Central memory CD4-positive, alpha-beta T cell (primary cell): ENCODE results near the gene MYLK.
"Not testable (repeated sequence)": the region's sequence is repeated elsewhere in the genome, so short reads cannot be mapped to it uniquely, and the experiment has no call there.

Source experiments
- DNase-seq: peaks from one replicate; pipeline ENCODE4 v3.0.0; 2022

Gene MYLK

DNA sequence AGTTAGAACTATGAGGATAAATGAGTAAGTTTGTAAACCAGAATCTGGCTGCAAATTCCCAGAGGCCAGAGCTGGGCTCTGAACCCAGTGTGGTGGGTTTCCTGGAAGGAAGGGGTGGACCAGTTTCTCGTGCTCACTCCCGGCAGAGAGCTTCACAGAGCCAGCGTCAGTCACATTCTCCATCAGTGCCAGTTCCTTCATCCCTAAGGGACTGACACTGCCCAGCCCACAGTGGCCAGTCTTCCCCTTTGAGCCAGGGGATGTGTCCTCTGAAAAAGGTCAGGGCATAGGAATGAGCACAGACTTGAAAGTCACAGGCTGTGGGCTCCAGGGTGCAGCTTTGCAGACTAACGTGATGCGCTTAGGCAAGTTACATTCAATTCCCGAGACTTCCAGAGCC is 163.5 kb downstream of the MYLK start:
- no peak for DNase-seq

DNA sequence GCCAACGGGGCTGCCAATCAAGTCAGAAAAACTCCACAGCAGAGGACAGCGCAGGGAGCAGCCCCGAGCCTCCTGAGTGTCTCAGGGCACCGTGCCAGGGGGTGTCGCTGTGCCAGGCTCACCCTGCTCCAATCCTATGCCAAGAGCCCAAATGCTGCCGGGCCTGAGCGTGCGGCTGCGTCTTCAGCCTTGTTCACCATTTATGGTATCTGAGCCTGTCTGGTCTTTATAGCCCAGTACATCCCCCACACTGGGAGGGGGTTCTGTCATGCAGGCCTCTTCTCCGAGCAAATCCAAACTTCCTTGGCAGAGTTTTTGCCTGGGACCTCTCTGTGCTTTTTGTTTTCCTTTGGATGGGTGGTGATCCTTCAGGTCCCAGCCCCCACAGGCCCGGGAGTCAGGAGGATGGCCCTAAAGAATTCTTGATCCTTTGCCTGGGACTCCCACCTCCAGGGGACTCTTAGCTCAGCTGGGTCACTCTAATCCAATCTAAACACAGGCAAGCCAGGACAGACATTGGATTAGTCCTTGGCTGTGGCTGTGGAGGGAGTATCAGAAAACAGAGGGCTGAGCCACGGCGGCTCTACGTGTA is 164.2 kb downstream of the MYLK start:
- no peak for DNase-seq

DNA sequence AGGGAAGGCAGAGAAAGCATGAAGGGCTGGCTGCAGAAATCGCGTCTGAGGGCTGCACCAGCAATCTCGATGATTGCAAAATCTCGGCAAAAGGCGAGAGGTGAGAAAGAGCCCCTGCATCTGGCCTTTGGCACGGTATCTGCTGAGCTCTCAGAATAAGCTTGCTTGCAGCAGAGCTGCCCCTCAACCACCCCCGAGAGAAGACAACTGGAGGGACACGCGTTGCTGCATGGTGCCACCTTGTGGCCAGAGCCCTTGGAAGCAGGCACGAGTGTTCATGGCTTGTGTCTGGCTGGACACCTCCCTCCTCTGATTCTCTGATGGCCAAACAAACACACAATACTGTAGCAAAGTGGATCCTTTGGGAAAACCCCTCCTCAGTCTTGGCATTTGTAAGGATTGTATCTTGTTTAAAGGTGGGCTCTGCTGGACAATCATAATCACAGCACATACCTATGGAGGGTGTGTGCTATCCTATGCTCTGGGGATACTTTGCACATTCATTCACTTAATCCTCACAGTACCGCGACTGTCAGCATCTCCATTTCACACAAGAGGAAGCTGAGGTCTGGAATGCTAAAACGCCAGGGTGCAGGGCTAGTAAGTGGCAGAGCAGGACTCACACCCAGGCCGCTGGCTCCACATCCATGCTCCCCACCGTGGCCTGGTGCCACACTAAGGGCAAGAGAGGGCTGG is 164.9 kb downstream of the MYLK start:
- DNase-seq: not testable (repeated sequence)

DNA sequence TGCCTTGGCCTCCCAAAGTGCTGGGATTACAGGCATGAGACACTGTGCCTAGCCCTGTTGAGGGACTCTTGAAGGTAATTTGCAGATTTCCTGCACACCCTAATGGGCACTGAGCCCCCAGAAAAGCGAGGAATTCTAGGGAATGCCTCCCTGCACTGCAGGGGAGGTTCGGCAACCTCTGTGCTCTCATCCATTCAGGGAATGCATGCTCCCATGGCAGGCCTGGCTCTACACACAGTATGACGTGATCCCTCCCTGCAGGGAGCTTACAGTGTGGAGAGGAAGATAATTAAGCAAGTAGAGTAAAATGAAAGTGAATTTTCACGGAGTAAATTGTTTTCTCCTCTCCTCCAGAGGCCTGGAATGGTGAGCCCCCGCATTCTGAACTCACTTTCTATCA is 166.0 kb downstream of the MYLK start:
- no peak for DNase-seq

DNA sequence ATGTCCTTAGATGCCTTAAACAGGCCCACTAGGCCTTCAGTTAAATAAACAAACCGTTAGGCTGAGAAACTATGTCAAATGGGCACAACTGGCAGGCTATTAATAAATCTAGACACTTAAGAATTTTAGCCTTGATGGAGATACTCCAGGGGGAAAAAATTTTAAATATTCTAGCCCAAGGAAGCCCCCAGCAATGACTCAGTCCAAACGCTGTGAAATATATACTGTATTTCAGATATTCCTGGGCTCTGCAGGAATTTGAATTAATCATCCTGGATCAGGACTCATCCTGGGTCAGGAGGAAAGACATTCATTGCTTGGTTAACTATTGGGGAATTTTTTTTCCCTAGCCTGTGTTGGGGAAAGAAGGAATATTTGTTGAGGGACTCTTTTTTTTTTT is 166.7 kb downstream of the MYLK start:
- not testable (repeated sequence) for DNase-seq

DNA sequence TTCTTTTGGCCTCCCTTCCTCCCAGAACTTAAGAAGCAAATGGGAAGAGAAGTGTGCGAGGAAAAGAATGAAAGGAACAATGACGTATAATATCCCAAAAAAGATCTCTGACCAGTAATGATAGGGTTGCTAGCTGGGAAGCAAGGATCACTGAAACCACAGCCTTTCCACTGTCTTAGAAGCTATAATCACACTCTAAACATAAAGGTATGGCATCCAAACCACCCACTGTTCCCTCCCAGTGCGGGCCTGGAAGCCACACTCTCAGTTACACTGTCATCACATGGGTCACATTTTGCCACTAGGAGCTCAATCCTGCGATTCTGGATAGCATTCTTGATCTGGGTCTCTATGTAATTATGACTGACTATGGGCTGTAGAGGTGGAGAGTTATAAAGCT is 167.7 kb downstream of the MYLK start:
- DNase-seq: no peak

DNA sequence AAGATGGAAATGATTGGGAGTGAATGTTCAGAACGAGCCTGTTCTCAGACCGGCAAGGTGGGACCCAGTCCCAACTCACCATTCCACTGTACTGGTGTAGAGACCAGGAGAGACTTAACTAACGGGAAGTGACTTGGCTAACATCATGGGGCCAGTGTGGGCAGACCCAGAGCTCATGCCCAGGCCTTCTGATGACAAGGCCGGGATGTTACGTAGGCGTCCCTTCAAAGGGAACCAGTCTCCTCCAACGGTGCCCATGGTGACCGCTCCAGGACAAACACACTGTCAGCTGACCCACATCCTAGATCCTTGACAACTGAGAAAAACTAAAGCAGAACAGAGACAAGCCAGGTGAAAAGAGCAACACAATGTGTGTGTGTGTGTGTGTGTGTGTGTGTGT is 170.9 kb downstream of the MYLK start:
- no peak for DNase-seq

DNA sequence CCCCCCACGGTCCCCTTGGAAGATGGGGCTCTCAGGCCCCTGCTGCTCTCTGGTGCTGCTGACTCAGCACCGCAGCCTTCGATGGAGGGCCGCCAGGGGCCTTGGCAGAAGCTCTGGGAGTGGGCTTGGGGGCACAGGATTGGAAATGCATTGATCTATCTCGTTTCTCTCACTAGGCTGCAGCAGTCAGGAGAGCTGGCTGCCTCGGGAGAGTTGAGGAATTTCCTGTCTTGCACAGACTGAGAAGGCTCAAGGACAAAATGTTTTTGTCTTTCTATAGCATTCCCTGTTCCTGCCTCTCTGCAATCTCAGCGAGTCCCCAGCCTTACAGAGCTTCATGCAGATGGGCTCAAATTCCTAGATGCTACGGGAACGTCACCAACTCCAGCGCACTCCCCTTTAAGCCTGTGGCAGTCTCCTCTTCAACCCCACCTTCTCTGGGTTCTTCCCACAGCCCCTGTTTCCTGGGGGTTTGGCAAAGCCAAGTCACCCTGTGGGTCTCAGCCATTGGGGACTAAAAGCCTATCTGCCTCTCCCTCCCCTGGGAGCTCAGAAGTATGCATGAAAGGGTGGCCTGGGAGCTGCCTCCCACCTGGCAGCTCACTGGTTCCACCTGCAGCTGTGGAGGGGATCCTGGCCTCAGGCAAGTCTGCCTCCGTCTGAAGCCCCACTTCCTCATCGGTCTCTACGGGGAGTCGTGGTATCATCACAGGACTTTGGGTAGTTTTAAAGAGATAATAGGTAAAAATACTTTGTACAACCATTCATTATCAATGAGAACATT is 171.9 kb downstream of the MYLK start:
- no peak for DNase-seq

DNA sequence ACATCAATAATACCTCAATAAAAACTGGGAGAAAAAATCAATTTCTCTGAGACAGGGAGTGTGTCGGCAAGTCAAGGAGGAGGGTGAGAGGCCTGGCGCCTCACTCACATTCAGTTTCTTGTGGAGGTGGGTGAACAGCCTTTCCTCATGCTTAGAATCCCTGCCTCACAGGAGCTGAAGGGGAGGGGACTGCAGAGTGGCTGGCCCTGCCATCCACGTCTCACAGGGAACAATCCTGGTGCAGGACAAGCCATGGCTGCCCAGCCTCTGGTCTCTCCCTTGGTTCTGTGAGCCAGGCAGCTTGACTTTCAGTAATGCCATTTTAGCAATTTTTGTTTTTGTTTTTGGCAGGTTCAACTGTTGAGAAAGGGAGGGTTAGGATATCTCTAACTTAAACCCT is 172.8 kb downstream of the MYLK start:
- no peak for DNase-seq

DNA sequence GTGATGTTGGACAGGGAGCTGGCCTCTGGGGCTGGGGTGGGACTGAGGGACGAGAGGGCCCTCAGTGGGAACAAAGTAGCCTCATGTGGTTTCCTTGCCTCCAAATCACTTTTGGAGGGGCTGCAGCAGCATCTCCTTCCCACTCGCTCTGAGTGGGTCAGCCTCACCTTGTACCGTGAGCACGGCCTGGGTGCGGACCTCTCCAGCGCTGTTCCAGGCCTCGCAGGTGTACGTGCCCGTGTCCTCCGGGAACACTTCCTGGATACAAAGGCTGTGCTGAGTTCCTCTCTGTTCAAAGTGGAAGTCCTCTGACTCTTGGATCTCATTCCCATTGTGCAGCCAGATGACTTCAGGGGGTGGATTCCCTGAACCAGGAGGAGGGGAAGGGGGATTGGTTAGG is 175.6 kb downstream of the MYLK start:
- no peak for DNase-seq

DNA sequence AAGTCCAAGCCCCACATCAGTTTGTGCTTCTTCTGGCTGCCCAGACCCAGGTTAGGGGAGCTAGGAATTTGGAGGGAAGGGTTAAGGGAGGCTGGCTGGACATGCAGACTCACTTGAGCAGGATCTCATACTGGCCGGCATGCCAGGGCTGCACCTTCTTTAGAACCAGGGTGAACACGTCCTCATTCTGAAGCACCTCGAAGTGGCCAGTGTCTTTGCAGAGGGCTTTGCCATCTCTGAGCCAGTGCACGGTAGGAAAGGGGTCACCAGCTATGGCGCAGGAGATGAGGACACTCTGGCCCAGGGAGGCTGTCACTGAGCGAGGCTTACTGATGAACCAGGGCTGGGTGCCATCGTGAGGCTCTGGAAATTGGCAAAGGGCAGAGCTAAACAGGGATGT is 176.5 kb downstream of the MYLK start:
- DNase-seq: not testable (repeated sequence)

DNA sequence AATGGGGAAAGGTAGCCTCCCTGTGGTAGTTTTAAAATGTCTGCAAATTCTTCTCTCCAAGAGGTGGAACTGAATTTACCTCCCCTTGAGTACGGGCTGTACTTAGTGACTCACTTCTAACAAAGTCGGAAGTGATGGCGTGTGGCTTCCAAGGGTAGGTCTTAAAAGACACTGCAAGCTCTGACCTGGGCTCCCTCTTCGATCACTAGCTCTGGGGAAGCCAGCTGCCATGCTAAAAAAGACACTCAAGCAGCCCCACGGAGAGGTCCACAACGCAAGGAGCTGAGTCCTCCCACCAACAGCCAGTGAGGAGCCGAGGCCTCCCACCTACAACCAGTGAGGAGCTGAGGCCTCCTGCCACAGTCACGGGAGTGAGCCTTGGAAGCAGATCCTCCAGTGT is 177.3 kb downstream of the MYLK start:
- DNase-seq: no peak

DNA sequence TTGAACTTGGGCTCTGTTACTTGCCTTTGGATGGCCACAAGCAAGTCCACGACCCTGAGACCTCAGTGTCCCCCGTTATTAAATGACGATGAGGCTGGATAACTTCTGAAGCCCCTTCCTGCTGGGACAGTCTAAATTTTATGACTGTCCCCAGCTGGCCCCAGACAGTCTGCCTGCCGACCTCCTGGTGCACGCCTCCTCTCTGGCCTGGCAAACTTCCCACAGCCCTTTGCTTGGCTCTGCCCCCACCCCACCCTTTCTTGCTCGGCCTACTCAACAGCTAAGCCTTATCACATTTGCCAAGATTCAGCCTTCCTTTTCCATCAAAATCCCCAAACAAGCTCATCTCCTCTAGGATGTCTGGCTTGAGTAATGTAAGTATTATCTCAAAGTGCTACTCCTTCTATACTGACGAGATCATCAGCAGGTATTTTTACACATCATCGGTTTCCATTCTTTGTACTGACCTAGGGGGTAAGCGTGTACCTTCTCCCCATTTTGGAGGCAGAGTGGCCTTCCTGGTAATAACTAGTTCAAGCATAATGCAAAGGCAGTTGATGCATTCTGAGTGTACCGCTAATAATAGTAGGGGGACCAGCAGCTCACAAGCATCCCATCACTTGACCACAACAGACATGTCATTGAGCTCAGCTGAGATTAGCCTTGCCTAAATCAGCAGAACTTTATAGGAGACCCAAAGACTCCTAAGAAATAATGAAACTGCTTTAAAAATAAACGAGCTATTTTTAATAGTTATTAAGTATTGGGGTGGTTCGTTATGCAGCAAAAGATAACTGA is 178.4 kb downstream of the MYLK start:
- no peak for DNase-seq

DNA sequence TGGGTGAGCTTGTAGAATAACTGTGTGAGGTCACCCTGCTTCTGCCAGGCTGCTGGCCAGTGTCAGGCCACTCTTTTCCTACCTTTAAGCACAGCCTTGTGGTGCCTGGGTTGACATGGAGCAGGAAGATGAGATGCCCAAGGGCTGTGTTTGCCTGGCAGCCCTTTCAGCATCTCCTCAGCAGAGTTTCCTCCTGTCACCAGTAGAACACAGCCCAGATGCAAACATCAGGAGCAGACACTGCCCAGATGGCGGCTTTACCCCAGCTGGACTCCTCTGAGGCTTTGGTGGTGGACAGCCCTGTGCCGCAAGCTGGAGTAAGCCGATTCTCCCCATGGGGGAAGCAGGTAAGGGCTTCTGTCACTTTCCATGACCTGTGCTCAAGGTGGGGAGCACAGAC is 180.5 kb downstream of the MYLK start:
- DNase-seq: not testable (repeated sequence)

DNA sequence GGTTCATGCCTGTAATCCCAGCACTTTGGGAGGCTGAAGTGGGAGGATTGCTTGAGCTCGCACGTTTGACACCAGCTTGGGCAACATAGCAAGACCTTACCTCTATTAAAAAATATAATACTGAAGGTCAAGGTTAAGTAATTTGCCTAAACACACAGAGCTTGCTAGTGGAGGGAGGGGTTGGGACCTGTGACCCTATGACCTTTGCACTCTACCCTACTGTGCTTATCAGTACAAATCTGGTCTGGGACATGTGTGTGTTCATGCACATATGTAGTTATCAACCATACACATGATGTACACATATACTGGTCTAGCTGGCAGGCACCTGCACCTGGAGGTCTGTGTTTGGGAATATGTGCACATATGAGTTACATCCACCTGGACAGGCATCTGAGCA is 181.4 kb downstream of the MYLK start:
- no peak for DNase-seq

DNA sequence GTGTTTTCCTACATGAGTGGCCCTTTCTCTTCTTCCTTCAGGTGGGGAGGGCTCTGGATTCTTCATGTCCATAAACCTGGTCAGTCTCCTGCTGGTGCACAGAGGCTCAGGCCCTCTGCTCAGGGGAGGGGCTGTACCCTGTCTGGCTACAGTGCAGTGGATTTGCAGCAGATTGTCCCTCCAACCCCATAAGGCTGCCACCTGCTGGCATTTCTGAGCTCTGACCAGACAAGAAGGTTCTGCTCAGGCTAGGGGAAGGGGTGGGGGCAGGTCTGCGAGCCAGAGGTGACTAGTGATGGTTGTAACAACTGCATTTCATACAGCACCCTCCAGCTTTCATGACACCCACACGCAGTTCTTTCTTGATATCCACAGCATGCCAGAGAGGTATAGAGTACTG is 182.1 kb downstream of the MYLK start:
- not testable (repeated sequence) for DNase-seq

DNA sequence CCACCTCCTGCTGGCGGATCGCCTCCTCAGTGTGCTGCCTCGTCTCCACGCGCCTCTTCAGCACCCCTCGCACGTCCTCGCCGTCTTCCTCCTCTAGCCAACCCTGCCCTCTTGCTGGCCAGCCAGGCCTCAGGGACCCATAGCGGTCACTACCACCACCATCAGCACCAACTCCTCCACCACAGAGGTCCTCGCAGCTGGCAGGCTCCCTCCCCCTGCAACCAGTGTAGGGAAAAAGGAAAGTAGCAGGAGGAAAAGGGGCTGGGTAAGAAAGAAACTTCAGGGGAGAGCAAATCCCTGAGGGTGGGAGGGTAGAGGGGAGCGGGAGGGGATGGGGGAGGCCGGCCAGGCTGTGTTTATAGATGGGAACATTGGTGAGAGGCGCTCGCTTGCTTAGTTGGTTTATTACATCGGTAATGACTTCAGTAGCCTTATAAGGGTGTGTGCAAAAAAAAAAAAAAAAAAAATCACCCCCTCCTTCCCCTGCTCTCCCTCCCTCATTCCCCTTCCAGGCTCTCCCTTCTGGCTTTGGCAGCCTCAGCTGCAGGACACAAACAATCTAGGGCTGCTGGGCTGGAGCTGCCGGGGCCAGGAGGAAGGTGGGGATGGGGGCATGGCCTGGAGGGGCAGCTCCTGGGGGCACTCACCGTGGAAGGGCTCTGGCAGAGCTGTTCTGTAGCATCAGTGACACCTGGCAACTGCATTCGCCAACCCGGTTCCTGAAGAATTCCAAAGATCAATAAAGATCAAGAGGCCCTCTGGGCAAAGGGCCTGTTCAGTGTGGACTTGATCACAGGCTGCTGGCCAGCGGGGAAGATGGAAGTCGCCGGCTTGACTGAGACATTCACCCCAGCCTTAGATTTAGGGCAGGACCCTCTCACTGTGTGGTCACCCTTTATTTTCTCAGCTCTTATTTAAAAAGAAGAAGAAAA is 183.1 kb downstream of the MYLK start:
- no peak for DNase-seq

DNA sequence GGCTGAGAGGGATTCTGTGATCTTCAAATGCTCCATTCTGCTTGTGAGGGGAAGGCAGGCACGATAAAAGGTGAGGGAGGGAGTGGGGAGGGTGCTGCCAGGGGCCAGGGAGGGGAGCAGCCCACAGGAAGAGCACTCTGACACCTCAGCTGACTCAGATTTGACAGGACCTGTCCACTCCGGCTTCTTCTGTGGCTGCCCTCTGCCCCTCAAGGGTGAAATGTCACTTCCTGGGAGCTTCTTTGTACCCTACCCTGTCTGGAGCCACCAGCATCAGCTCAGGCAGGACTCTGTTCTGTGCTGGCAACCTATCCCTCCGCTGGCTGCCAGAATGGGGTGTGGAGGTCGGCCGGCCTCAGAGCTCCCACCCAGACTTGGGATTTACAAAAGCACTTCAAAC is 185.3 kb downstream of the MYLK start:
- DNase-seq: no peak

DNA sequence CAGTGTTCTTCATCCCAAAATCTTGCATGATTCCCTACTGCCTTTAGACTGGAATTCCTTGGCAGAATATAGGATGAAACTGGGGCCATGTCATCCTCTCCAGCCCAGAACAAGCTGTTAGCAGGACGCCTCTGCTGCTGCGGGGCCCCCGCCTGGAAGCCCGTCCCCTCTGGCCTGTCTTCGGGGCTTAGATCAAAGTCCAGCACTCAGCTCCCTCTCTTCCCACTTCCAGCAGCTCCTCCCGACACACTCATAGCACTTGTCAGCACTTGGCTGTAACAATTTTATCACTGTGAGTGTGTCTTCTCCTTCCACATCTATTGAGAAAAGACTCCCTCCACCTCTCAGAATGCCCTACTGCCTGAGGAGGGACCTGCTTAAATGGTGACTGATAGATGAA is 187.3 kb downstream of the MYLK start:
- no peak for DNase-seq

DNA sequence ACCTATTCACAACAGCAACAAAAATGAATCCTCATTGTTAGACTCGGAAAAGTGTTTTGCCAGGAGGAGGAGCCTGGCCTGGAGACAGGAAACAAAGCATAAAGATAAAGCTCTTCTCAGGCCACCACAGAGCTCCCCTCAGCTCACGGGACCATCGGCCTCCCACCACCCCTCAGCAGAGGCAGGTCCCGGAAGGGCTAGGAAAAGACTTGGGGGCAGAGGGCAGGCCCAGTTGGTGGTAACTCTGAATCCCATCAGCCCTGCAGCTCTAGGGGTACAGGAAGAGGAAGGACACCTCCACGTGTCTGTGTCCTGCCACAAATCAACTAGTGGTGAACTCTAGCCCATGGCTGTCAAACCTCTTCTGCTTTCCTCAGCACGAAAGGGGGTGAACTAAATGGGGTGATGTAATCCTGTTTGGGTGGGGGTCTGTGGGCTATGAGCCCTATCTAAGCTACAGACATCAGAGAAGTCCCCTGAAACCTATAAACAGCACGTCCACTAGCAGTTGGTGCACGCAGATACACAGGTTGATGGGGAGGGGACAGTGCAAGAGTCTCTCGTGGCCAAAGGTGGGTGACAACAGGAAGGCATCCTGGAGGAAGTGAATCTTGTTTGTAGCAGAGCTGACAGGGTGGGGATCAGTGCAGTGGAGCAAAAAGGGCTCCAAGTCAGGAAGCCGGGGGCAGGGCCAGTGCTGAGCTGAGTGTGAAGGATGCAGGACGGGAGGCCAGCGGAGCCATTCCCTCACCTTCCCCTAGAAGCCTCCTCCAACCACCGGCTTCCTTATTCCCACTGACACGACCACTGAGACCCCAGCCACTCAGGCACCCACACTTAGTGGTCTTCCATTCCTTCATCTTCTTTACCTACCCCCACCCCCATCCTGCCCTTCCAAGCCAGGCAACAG is 188.1 kb downstream of the MYLK start:
- no peak for DNase-seq

DNA sequence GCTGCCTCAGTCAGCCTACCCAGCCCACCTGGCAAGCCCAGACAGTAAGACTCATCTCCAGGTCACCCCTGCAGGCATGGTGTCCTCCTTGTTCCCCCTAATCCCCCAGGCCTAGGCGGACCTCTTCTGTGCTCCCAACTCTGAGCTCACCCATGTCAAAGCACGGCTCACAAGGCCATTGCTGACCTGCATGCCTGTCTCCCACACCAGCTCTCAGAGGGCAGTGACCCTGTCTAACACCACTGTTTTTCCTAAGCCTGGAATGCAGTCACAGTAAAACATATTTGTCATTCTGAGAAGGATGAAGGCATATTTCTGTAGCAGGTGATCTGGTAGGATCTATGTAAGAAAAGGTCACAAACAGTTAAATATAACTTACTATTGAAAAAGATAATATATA is 189.0 kb downstream of the MYLK start:
- no peak for DNase-seq
